Stimulated activated CD4-positive, alpha-beta T cell treated with anti-CD3 and anti-CD28 coated beads, TNF-alpha, amount 100 ng/mL, for 48 hours (primary cell): ENCODE measurements around the gene RXFP4.
A peak's percentile ranks its signal among the peaks of the same experiment; 100 is the strongest.
"Not testable (repeated sequence)": the region's sequence is repeated elsewhere in the genome, so short reads cannot be mapped to it uniquely, and the experiment has no call there.

Experiments
- DNase-seq, 3 donors: peaks; one replicate each; pipeline ENCODE4 v3.0.0-alpha.2; 2020; ENCODE audit warnings: low read depth in 3 of 3

RXFP4 gene

GRCh38 chr1:155930725-155931124 is 10.7 kb upstream of the RXFP4 start:
- DNase-seq = not testable (repeated sequence)

DNA sequence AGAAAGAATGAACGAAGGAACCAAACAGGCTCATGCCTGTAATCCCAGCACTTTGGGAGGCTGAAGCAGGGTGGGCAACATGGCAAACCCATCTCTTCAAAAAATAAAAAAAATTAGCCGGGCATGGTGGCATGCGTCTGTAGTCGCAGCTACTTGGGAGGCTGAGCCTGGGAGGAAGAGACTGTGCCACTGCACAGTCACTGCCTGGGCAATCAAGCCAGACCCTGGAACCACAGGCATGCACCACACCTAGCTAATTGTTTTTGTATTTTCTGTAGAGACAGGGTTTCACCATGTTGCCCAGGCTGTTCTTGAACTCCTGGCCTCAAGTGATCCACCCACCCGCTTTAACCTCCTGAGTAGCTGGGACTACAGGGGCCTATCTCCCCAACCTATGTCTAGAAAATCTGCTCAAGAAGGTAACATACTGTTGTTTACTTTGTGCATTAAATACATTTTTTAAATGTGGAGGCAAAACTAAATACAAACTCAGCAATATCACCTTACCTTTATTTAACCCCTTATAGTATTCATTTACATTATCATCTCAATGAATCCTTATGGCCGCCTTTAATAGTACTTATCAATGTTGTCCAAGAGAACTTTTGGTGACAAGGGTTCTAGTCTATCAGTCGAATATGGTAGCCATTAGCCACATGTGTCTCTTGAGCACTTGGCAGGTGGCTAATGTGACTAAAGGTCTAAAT is 10.0 kb upstream of the RXFP4 start:
- DNase-seq = no peak

- DNase-seq = no peak
Observed at GRCh38 chr1:155932081-155932480, 9.4 kb upstream of the RXFP4 start.

GRCh38 chr1:155932487-155932886 is 9.0 kb upstream of the RXFP4 start:
- no peak for DNase-seq

DNA sequence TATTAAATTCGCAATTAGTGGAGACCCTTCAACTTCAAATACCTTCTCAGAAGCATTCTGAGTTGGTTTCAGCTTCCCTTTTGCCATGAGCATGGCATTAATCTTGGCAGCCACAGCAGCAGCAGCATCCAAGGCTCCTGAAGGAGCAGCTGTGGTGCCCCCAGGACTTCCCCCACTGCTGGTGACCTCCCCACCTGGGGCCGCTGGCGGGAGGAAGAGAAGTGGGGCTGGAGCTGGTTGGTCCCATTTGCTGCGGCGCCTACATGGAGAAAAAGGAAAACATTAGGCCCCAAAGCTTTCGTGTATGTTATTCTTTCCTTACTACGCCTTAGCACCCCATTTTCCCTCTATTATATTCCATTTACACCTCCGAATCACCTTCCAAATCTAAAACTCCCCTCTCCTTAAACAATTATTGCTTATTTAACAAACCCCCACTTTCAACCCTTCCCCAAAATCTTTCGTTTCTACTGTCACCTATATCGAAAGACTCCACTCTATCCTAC is 7.8 kb upstream of the RXFP4 start:
- no peak for DNase-seq

- DNase-seq = peak; percentile 82 to 92 (median 91)
Observed at GRCh38 chr1:155934097-155934935, 7.1 kb upstream of the RXFP4 start, which contains the start of gene KHDC4. KHDC4 (minus strand) TSS chr1:155934413; CDS start chr1:155934373, 40 bp downstream.

DNA sequence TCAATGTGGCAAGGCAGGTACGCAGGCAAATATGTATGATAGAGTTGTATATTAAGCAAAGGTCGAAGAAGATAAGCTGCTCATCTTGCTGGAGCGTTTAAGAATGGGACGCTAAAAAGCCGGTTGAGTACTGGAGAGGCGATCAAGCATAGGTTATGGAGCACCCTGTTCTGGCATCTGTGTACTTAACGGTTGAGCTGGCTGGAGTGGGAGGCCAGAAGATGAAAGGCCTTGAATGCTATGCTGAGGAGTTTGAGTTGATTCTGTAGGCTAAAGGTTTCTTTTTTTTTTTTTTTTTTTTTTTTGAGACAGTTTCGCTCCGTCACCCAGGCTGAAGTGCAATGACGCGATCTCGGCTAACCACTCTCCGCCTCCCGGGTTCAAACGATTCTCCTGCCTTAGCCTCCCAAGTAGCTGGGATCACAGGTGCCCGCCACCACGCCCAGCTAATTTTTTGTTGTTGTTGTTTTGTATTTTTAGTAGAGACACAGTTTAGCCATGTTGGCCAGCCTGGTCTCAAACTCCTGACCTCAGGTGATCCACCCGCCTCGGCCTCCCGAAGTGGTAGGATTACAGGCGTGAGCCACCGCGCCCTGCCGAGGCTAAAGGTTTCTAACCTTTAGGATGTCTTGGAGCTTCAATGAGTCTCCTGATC is 6.4 kb upstream of the RXFP4 start:
- no peak for DNase-seq

DNA sequence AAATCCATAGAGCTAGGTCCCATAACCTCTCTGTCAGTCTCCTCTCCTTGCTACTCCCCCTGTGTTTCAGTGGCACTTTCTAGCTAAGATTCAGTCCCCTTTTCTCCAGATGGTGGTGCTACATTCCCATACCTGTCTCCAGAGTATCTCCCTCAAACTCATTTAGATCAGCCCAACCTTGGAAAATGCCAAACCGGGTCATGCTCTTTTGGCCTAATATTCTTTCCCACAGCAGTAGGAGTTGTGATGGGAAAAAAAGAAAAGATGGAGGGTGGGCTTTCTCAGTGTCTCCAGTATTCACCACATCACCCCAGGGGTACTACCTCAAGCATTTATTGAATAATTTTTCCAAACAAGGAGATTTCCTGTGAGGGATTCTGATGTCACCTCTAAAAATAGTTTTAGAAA is 3.2 kb upstream of the RXFP4 start:
- no peak for DNase-seq

DNA sequence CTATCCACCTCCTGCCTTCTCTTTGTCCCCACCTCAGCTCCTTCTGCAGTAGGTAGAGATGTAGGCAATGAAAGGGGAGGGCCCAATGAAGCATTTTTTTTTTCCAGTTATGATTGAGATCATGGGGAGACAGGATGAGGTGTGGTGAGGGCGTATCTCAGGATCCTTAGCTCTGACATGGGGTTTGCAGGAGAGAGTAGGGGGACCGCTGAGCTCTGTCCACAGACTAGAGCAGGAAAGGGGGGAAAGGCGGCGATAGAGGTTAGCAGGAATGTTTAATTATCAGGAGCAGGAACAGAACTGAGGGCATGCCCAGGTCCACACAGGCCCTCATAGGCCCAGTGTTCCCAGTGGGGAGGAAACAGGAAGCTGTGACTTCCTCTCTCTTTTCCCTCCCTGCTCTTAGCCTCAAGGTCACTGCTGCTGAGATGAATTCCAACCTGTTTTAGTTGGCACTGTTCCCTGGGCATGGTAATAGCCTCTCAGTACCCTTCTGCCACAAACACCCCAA is 901 bp upstream of the RXFP4 start:
- DNase-seq = no peak

GRCh38 chr1:155941845-155942531 is 550 bp downstream of the RXFP4 start:
- DNase-seq = no peak

DNA sequence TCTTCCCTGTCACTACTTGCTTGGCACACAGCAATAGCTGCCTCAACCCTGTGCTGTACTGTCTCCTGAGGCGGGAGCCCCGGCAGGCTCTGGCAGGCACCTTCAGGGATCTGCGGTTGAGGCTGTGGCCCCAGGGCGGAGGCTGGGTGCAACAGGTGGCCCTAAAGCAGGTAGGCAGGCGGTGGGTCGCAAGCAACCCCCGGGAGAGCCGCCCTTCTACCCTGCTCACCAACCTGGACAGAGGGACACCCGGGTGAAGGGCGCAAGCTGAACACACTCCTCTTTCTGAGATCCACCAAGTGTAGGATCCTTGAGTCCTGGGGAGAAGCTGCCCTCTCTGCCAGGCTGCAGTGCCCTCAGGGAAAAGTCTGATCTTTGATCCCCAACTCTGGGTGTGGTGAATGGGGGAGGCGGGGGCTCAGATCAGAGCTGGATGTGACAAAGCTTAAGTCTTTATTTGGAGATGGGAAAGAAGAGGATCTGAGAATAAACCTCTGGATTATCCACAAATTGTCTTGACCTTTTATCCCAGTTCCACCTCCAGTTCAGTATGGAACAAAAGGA is 1.2 kb downstream of the RXFP4 start:
- DNase-seq = no peak

- no peak for DNase-seq
Observed at GRCh38 chr1:155944444-155944799, 3.0 kb downstream of the RXFP4 start.

GRCh38 chr1:155946633-155947219 is 5.3 kb downstream of the RXFP4 start:
- no peak for DNase-seq

DNA sequence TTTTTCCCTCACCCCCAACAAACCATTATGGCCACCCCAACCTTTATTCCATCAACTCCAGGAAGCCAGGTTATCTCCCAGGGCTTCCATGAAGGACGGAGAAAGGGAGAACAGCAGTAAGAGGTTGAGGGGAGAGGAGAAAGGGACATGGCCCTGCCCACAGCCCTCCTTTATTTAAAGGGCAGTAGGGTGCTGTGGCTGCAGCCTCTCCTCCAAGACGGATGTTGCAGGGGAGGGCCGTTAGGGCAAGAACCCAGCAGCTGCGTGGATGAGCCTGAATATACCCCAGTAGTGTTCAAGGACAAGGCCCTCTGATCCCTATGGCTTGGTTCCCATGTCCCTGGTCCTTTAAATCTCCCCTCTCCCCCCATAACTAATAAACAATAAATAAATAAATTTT is 5.9 kb downstream of the RXFP4 start:
- DNase-seq = no peak

DNA sequence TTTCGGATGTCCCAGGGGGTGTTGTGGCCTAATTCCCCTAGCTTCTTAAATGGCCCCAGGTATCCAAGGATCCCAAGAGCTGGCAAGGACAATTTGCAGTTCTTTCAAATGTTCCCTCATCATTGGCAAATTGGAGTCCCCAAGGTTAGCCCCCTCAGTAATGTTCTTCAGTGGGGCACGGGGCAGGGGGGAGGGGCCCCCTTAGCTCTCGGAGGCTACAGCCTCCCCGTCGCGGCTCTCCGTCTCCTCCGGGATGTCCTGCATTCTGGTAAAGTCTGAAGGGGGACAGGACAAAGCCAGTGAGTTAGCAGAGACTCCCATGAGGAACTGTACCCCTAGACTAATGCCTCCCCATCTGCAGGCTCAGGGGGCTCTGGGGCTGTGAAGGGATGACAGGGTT is 6.3 kb downstream of the RXFP4 start:
- DNase-seq = no peak

DNA sequence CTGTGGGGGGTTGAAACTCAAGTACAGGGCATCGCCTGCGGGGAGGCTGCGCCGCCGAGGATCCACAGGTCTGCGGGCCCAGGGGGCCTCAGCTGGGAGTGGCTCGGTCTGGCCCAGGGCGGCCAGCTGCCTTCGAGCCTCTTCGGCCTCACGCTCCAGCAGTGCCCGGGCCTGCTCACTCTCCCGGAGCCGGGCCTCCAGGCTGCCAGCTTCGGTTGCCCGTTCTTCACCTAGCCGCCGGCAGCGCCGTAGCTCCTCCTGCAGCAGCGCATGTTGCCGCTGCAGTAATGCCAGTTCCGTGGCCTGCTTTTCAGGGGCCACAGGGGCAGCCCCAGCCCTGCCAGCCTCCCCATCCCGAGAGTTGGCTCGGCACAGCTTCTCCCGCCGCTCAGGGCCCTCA is 9.4 kb downstream of the RXFP4 start:
- no peak for DNase-seq

GRCh38 chr1:155951753-155952504 is 10.5 kb downstream of the RXFP4 start:
- no peak for DNase-seq

DNA sequence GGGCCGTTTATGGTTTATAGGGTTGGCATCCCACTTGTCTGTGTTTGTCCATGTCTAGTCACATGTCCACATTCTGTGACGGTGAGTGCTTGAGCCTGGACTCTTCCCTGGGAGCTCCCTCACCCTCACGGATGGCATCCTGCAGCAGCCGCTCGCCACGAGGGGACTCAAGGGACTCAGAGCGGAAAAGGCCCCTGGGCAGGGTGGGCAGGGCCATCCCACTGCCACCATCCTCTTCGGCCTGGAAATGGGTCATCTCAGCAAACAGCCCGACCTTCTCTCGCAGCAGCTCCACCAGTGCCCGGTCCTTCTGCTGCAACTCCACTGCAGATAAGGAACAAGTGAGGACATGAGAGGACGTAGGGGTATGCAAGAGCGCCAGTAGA is 11.1 kb downstream of the RXFP4 start:
- no peak for DNase-seq

- no peak for DNase-seq
Observed at GRCh38 chr1:155954645-155955044, 13.2 kb downstream of the RXFP4 start.

GRCh38 chr1:155957411-155957915 is 16.0 kb downstream of the RXFP4 start:
- no peak for DNase-seq
